Heart right ventricle (tissue), 16 donors: ENCODE measurements around the gene CACNA1E. TPM values are rescaled to one million over a fixed set of nuclear protein-coding genes. Genes with fewer than 3 reads are reported as not detected.

ENCODE experiments used
- ATAC-seq, 8 donors: fragments of 200-7000 bp; cut with Tn5 transposase; one replicate each; pipeline ENCODE4 v1.9.1; 2020; ENCODE audit warnings: mild to moderate bottlenecking in 8 of 8, moderate library complexity in 8 of 8, moderate number of reproducible peaks in 1 of 8
- DNase-seq, 2 donors: peaks; one replicate each; pipeline ENCODE4 v3.0.0-alpha.2; 2020
- H3K27ac ChIP-seq, 10 donors: fragments of 200-600 bp; sonication (generic) in 2 of 10; one replicate each; pipeline versions ENCODE4 v1.5.0 to v1.8.0; 2020 to 2022; ENCODE audit warnings: mild to moderate bottlenecking in 3 of 10
- H3K27me3 ChIP-seq, 7 donors: fragments of 200-600 bp; one replicate each; pipeline ENCODE4 v1.8.0; 2021 to 2022; ENCODE audit warnings: mild to moderate bottlenecking in 2 of 7
- H3K36me3 ChIP-seq, 9 donors: fragments of 200-600 bp; sonication (generic) in 1 of 9; one replicate each; pipeline versions ENCODE4 v1.5.0 to v1.8.0; 2020 to 2022; ENCODE audit warnings: mild to moderate bottlenecking in 2 of 9
- H3K4me1 ChIP-seq, 9 donors: fragments of 200-600 bp; sonication (generic) in 1 of 9; one replicate each; pipeline versions ENCODE4 v1.5.0 to v1.8.0; 2020 to 2022; ENCODE audit warnings: mild to moderate bottlenecking in 4 of 9
- H3K4me3 ChIP-seq, 10 donors: fragments of 200-600 bp; sonication (generic) in 2 of 10; one replicate each; pipeline versions ENCODE4 v1.5.0 to v1.8.0; 2020 to 2022; ENCODE audit warnings: mild to moderate bottlenecking in 7 of 10, moderate library complexity in 2 of 10
- H3K9me3 ChIP-seq, 11 donors: fragments of 200-600 bp in 10 of 11; sonication (generic) in 2 of 11; one replicate each; pipeline versions ENCODE4 v1.5.0 to v1.8.0; 2013 to 2022; ENCODE audit warnings: mild to moderate bottlenecking in 2 of 11, control low read depth in 1 of 11, moderate library complexity in 1 of 11
- CTCF ChIP-seq, 9 donors: fragments of 200-600 bp; sonication (generic) in 2 of 9; IDR thresholded peaks; one replicate each; pipeline versions ENCODE4 v1.5.0 to v1.8.0; 2021 to 2022; ENCODE audit warnings: antibody characterized with exemption in 9 of 9, mild to moderate bottlenecking in 5 of 9, moderate library complexity in 1 of 9
- WGBS, 2 donors: extraction: QIAGEN DNeasy Blood & Tissue Kit; methylation state at CpG; one replicate each; pipeline ENCODE4 v1.1.7; 2013; ENCODE audit warnings: inconsistent platforms in 1 of 2; 5-methylcytosine and 5-hydroxymethylcytosine counted together
- intact Hi-C, 10 donors: fragments of 100-400 bp; cut with DNase I; formaldehyde crosslinking; loops; one replicate each; pipeline versions ENCODE4 v1.11.1 to v1.14.2; 2022
- polyA plus RNA-seq, 2 donors: library from polyadenylated mRNA; stranded (reverse); fragments of 200-250 nt; gene quantifications; one replicate each; pipeline ENCODE4 v1.2.3, GENCODE V29; 2013
- total RNA-seq, 10 donors: library from RNA; stranded (reverse); fragmentation: NEBNext Ultra II Directional in 3 of 10; extraction: Animal tissue kit (Norgen Biotek cat#: 25700) in 3 of 10; gene quantifications; one replicate each; pipeline versions ENCODE4 v1.2.1 to v1.2.4, GENCODE V29; 2021 to 2023
- donor health status: Arrhythmogenic right ventricular cardiomyopathy.
- donor health status: ischemic (EF 13 %, LVEDD 7.1; RV severe dilation, severe dysfunction).
- donor health status: healthy with polysubstance abuse.
- donor health status: DM: no; HTN: yes; CAD: no.
- donor health status: DM: no; HTN: no; CAD: no.
- donor health status: ischemic (EF 25% LVEDD 6.9; RV normal size, moderate dysfunction).
- donor health status: ischemic (EF 25% LVEDD 5.7; RV mildly dilated, moderate dysfunction).
- donor health status: healthy.
- donor health status: DM: yes; HTN: yes; CAD: no.
- donor health status: Ischemic cardiomyopathy.
- donor health status: ischemic (EF 35%, LVEDD 5.7; RV mildly dilated, moderate dysfunction).
- donor health status: nonischemic (EF 11% LVEDD 7.7; RV severe dilation, severe dysfunction).
- donor health status: DM: yes; HTN: yes; CAD: no.
- donor health status: PGD.
- donor health status: ischemic (EF 29% LVEDD 5.4; RV normal size, mild dysfunction).
- donor health status: nonischemic (EF 23%, LVEDD 6.1; RV moderate dilation, normal function).

Gene CACNA1E
- total and polyA plus RNA-seq, 12 donors, result 0.04 to 21.7 (median 0.71) TPM

- Histone ChIP-seq H3K27ac (no peak overlapping the region), H3K4me3 (no peak overlapping the region), H3K36me3 (no peaks in the 10 kb centered on the region), H3K27me3 (peaks cover 0 to 11% (median 4%) of the 10 kb centered on the region in 7 donors), H3K9me3 (peaks cover 0 to 4% (median 0%) of the 10 kb centered on the region in 11 donors), H3K4me1 (no peaks in the 10 kb centered on the region)
- no peak for DNase-seq
- TF ChIP-seq CTCF (IDR thresholded peaks at IDR 0.05), result no peak
- ATAC-seq, result no peak
- 86 to 96% methylated on average over 1 of the region's 1 CpG for WGBS, 2 donors
- intact Hi-C loops, result no loop called here
Observed at GRCh38 chr1:181809991-181810545, 326.8 kb downstream of the CACNA1E start.

- Histone ChIP-seq H3K4me1 (no peaks in the 10 kb centered on the region), H3K4me3 (no peak overlapping the region), H3K27ac (no peak overlapping the region), H3K9me3 (peaks cover 0 to 4% (median 0%) of the 10 kb centered on the region in 11 donors), H3K27me3 (peaks cover 0 to 8% (median 3%) of the 10 kb centered on the region in 7 donors), H3K36me3 (no peaks in the 10 kb centered on the region)
- WGBS, 2 donors, result 62 to 72% methylated on average over 7 of the region's 7 CpGs
- no peak for DNase-seq
- intact Hi-C loops, result no loop called here
- no peak for ATAC-seq
- TF ChIP-seq CTCF (IDR thresholded peaks at IDR 0.05), result no peak
Observed at GRCh38 chr1:181812208-181812607, 328.9 kb downstream of the CACNA1E start.

GRCh38 chr1:181813266-181813665 is 329.9 kb downstream of the CACNA1E start:
- DNase-seq (no peak), ATAC-seq (no peak)
- 73 to 82% methylated on average over 4 of the region's 4 CpGs for WGBS, 2 donors
- H3K27ac ChIP-seq, result no peak overlapping the region
- peaks cover 0 to 8% (median 3%) of the 10 kb centered on the region in 7 donors for H3K27me3 ChIP-seq
- TF ChIP-seq CTCF (IDR thresholded peaks at IDR 0.05), result no peak
- no peaks in the 10 kb centered on the region for H3K4me1 ChIP-seq
- H3K4me3 ChIP-seq, result no peak overlapping the region
- peaks cover 0 to 4% (median 0%) of the 10 kb centered on the region in 11 donors for H3K9me3 ChIP-seq
- no peaks in the 10 kb centered on the region for H3K36me3 ChIP-seq
- intact Hi-C loops, result no loop called here

- Histone ChIP-seq H3K27ac (no peak overlapping the region), H3K9me3 (peaks cover 0 to 4% (median 0%) of the 10 kb centered on the region in 11 donors), H3K27me3 (no peaks in the 10 kb centered on the region), H3K36me3 (no peaks in the 10 kb centered on the region), H3K4me1 (no peaks in the 10 kb centered on the region), H3K4me3 (no peak overlapping the region)
- WGBS, 2 donors, result 88 to 90% methylated on average over 4 of the region's 4 CpGs
- DNase-seq (no peak), ATAC-seq (no peak)
- intact Hi-C loops, result no loop called here
- TF ChIP-seq CTCF (IDR thresholded peaks at IDR 0.05), result no peak
Observed at GRCh38 chr1:181816608-181817007, 333.3 kb downstream of the CACNA1E start.
